Activated T-cell treated with anti-CD3 and anti-CD28 coated beads, Interleukin-2, amount 50 U/mL, for 72 hours (primary cell): ENCODE data around the gene ARHGEF1. TPM values are rescaled to one million over a fixed set of nuclear protein-coding genes. Genes with fewer than 3 reads are reported as not detected.

Experiments
- ATAC-seq, 2 donors: fragments of 150-1000 bp; cut with Tn5 transposase; replicated peaks in 1 of 2; 2 replicates each; pipeline ENCODE4 v1.10.0; 2021; ENCODE audit warnings: moderate library complexity in 2 of 2, mild to moderate bottlenecking in 1 of 2
- DNase-seq, 2 donors: peaks; one replicate each; pipeline ENCODE4 v3.0.0; 2021 to 2022; ENCODE audit warnings: mixed read lengths in 1 of 2
- H3K27ac Mint-ChIP-seq: one replicate; pipeline ENCODE4 v1.8.0; 2022; ENCODE audit warnings: mild to moderate bottlenecking, moderate library complexity, mixed read lengths
- H3K27me3 Mint-ChIP-seq: one replicate; pipeline ENCODE4 v1.8.0; 2022; ENCODE audit warnings: low read depth, mixed read lengths
- H3K36me3 Mint-ChIP-seq, 2 donors: one replicate each; pipeline ENCODE4 v1.8.0; 2022; ENCODE audit warnings: mixed read lengths in 2 of 2, mild to moderate bottlenecking in 1 of 2; ENCODE audit not compliant: insufficient read depth in 2 of 2
- H3K4me1 Mint-ChIP-seq: one replicate; pipeline ENCODE4 v1.8.0; 2022; ENCODE audit warnings: low read depth, mixed read lengths
- H3K4me3 Mint-ChIP-seq, 2 donors: one replicate each; pipeline ENCODE4 v1.8.0; 2022; ENCODE audit warnings: mild to moderate bottlenecking in 2 of 2, mixed read lengths in 2 of 2, moderate library complexity in 2 of 2
- H3K9me3 Mint-ChIP-seq, 2 donors: one replicate each; pipeline ENCODE4 v1.8.0; 2022; ENCODE audit warnings: mixed read lengths in 2 of 2
- total RNA-seq, 2 donors: library from RNA; stranded (reverse); gene quantifications; one replicate each; pipeline ENCODE4 v1.2.3, GENCODE V29; 2022

Gene ARHGEF1
- total RNA-seq, 2 donors from 2014 or later = 371 to 446 TPM

- Mint-ChIP-seq H3K4me1 (peaks cover 50% of the 10 kb centered on the region), H3K36me3 (peaks cover 6 to 12% of the 10 kb centered on the region in 2 donors), H3K27ac (no peak overlapping the region), H3K4me3 (no peak overlapping the region), H3K9me3 (no peaks in the 10 kb centered on the region), H3K27me3 (no peaks in the 10 kb centered on the region)
- ATAC-seq (no peak), DNase-seq (no peak)
These were observed 3.9 kb upstream of the ARHGEF1 start for GRCh38 chr19:41879080-41879479.

GRCh38 chr19:41879670-41880328, 3.2 kb upstream of the ARHGEF1 start:
- Mint-ChIP-seq H3K36me3 (peaks cover 6 to 12% of the 10 kb centered on the region in 2 donors), H3K4me3 (no peak overlapping the region), H3K4me1 (peaks cover 52% of the 10 kb centered on the region), H3K27ac (no peak overlapping the region), H3K9me3 (no peaks in the 10 kb centered on the region), H3K27me3 (no peaks in the 10 kb centered on the region)
- ATAC-seq = no peak
- DNase-seq = no peak

DNA sequence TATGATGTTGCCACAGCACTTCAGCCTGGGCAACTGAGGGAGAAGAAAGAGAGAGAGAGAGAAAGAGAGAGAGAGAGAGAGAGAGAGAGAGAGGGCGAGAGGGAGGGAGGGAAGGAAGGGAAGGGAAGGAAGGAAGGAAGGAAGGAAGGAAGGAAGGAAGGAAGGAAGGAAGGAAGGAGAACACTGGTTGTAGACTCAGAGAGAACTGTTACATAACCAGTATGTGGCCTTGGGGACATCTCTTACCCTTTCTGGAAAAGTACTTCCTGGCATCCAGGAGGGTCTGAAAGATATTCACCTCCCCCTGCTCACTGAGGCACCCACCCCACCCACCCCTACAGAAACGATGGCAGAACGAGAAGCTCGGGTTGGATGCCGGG, 2.7 kb upstream of the ARHGEF1 start:
- H3K4me1 Mint-ChIP-seq = peaks cover 53% of the 10 kb centered on the region
- ATAC-seq = no peak
- no peaks in the 10 kb centered on the region for H3K27me3 Mint-ChIP-seq
- no peak overlapping the region for H3K4me3 Mint-ChIP-seq
- H3K27ac Mint-ChIP-seq = no peak overlapping the region
- no peak for DNase-seq
- H3K36me3 Mint-ChIP-seq = peaks cover 6 to 14% of the 10 kb centered on the region in 2 donors
- no peaks in the 10 kb centered on the region for H3K9me3 Mint-ChIP-seq

- DNase-seq = peak in 1 of 2 donors; percentile 20
- H3K4me3 Mint-ChIP-seq = peak overlapping the region; percentile 68 to 95
These were observed 458 bp downstream of the ARHGEF1 start for GRCh38 chr19:41883463-41883820.

GRCh38 chr19:41883821-41884733, 1.1 kb downstream of the ARHGEF1 start:
- Mint-ChIP-seq H3K4me1 (peaks cover 55% of the 10 kb centered on the region), H3K36me3 (peaks cover 12 to 26% of the 10 kb centered on the region in 2 donors), H3K27me3 (no peaks in the 10 kb centered on the region), H3K27ac (peak overlapping the region; percentile 95), H3K4me3 (peak overlapping the region; percentile 68 to 95), H3K9me3 (no peaks in the 10 kb centered on the region)
- ATAC-seq (peak; percentile 83), DNase-seq (peak; percentile 95 to 96)

More at GRCh38 chr19:41883463-41883820, 458 bp downstream of the ARHGEF1 start:
- H3K27ac Mint-ChIP-seq = peak overlapping the region; percentile 95
- no peak for ATAC-seq
- H3K4me1 Mint-ChIP-seq = peaks cover 50% of the 10 kb centered on the region
- peaks cover 9 to 22% of the 10 kb centered on the region in 2 donors for H3K36me3 Mint-ChIP-seq
- H3K27me3 Mint-ChIP-seq = no peaks in the 10 kb centered on the region
- H3K9me3 Mint-ChIP-seq = no peaks in the 10 kb centered on the region

- DNase-seq = peak; percentile 67 to 81
- ATAC-seq = peak; percentile 39 to 40
- peak overlapping the region; percentile 68 to 95 for H3K4me3 Mint-ChIP-seq
- peaks cover 14 to 37% of the 10 kb centered on the region in 2 donors for H3K36me3 Mint-ChIP-seq
- H3K4me1 Mint-ChIP-seq = peaks cover 72% of the 10 kb centered on the region
- H3K27me3 Mint-ChIP-seq = no peaks in the 10 kb centered on the region
- no peaks in the 10 kb centered on the region for H3K9me3 Mint-ChIP-seq
- peak overlapping the region; percentile 17 for H3K27ac Mint-ChIP-seq
These were observed 4.1 kb downstream of the ARHGEF1 start for GRCh38 chr19:41886761-41887710.

GRCh38 chr19:41887711-41888382, 4.9 kb downstream of the ARHGEF1 start:
- peaks cover 8 to 33% of the 10 kb centered on the region in 2 donors for H3K36me3 Mint-ChIP-seq
- H3K27me3 Mint-ChIP-seq = no peaks in the 10 kb centered on the region
- ATAC-seq = peak; percentile 66 to 67
- H3K9me3 Mint-ChIP-seq = no peaks in the 10 kb centered on the region
- H3K4me3 Mint-ChIP-seq = peak overlapping the region; percentile 68 to 95
- peak overlapping the region; percentile 93 for H3K27ac Mint-ChIP-seq
- peak; percentile 90 to 92 for DNase-seq
- peaks cover 67% of the 10 kb centered on the region for H3K4me1 Mint-ChIP-seq

DNA sequence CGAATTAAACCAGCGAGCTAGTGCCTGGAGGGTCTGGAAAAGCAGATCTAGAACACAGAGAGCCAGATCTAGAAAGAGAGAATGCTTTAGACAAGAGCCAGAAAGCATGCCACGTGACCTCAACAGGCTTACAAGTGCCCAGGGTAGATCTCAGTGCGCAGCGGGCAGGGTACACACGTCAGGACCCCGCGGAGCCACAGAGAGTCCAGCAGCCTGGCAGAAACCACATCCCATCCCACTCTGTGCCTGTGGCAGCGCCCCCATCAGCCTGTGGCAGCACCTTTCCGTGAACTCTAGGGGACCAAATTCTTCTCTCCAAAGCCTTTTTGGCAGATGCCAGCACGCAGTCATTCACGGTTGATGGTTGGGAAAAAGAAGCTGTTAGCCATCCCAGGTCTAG, 5.9 kb downstream of the ARHGEF1 start:
- ATAC-seq (no peak), DNase-seq (no peak)
- Mint-ChIP-seq H3K9me3 (no peaks in the 10 kb centered on the region), H3K27ac (peak overlapping the region; percentile 47), H3K36me3 (peaks cover 9 to 30% of the 10 kb centered on the region in 2 donors), H3K4me3 (peak overlapping the region; percentile 51 to 95), H3K4me1 (peaks cover 70% of the 10 kb centered on the region), H3K27me3 (no peaks in the 10 kb centered on the region)

GRCh38 chr19:41889896-41890295, 6.9 kb downstream of the ARHGEF1 start:
- H3K4me3 Mint-ChIP-seq = peak overlapping the region in 1 of 2 donors; percentile 16

GRCh38 chr19:41890936-41891335, 8.0 kb downstream of the ARHGEF1 start:
- H3K36me3 Mint-ChIP-seq = peaks cover 13 to 29% of the 10 kb centered on the region in 2 donors
- H3K4me1 Mint-ChIP-seq = peaks cover 65% of the 10 kb centered on the region
- H3K27ac Mint-ChIP-seq = no peak overlapping the region
- DNase-seq (no peak), ATAC-seq (no peak)
- no peak overlapping the region for H3K4me3 Mint-ChIP-seq
- no peaks in the 10 kb centered on the region for H3K27me3 Mint-ChIP-seq
- H3K9me3 Mint-ChIP-seq = no peaks in the 10 kb centered on the region

More at GRCh38 chr19:41889896-41890295, 6.9 kb downstream of the ARHGEF1 start:
- peak overlapping the region; percentile 90 for H3K27ac Mint-ChIP-seq
- H3K4me1 Mint-ChIP-seq = peaks cover 67% of the 10 kb centered on the region
- no peak for DNase-seq
- H3K27me3 Mint-ChIP-seq = no peaks in the 10 kb centered on the region
- no peaks in the 10 kb centered on the region for H3K9me3 Mint-ChIP-seq
- no peak for ATAC-seq
- H3K36me3 Mint-ChIP-seq = peaks cover 10 to 29% of the 10 kb centered on the region in 2 donors

GRCh38 chr19:41892173-41892902, 9.4 kb downstream of the ARHGEF1 start:
- H3K36me3 Mint-ChIP-seq = peaks cover 15 to 29% of the 10 kb centered on the region in 2 donors
- DNase-seq (no peak), ATAC-seq (no peak)
- H3K27me3 Mint-ChIP-seq = no peaks in the 10 kb centered on the region
- peaks cover 53% of the 10 kb centered on the region for H3K4me1 Mint-ChIP-seq
- no peaks in the 10 kb centered on the region for H3K9me3 Mint-ChIP-seq
- no peak overlapping the region for H3K4me3 Mint-ChIP-seq
- no peak overlapping the region for H3K27ac Mint-ChIP-seq
